HG02970 (cell line): ENCODE data around the gene WDR12.
"Not testable (repeated sequence)": the region's sequence is repeated elsewhere in the genome, so short reads cannot be mapped to it uniquely, and the experiment has no call there.

Source experiments
- ATAC-seq: cut with Tn5 transposase; IDR thresholded peaks from one replicate; pipeline ENCODE4 v1.9.1; 2021; ENCODE audit warnings: mild to moderate bottlenecking, moderate library complexity, moderate number of reproducible peaks; ENCODE audit not compliant: unreplicated experiment, low FRiP score

WDR12 gene

GRCh38 chr2:202905507-202905906, 6.0 kb downstream of the WDR12 start:
- ATAC-seq = not testable (repeated sequence)

GRCh38 chr2:202885190-202885589, 26.3 kb downstream of the WDR12 start:
- no peak for ATAC-seq

- no peak for ATAC-seq
Observed at GRCh38 chr2:202883987-202884675, 27.3 kb downstream of the WDR12 start.

- no peak for ATAC-seq
Observed at GRCh38 chr2:202881570-202881969, 29.9 kb downstream of the WDR12 start.

GRCh38 chr2:202877699-202878098, 33.8 kb downstream of the WDR12 start:
- ATAC-seq = no peak

GRCh38 chr2:202871300-202872141, 40.0 kb downstream of the WDR12 start, which contains the start of gene ICA1L:
ICA1L (minus strand) TSS chr2:202871766; CDS start chr2:202829009, 42,757 bp downstream.
- peak; percentile 52 for ATAC-seq

GRCh38 chr2:202870431-202871299, 40.8 kb downstream of the WDR12 start:
- ATAC-seq = peak; percentile 68

- no peak for ATAC-seq
Observed at GRCh38 chr2:202861987-202862386, 49.5 kb downstream of the WDR12 start.

- no peak for ATAC-seq
Observed at GRCh38 chr2:202858601-202859000, 52.9 kb downstream of the WDR12 start.

- not testable (repeated sequence) for ATAC-seq
Observed at GRCh38 chr2:202849343-202849742, 62.1 kb downstream of the WDR12 start.

- no peak for ATAC-seq
Observed at GRCh38 chr2:202848813-202849212, 62.7 kb downstream of the WDR12 start.

- no peak for ATAC-seq
Observed at GRCh38 chr2:202847693-202848524, 63.6 kb downstream of the WDR12 start.

- no peak for ATAC-seq
Observed at GRCh38 chr2:202844656-202845055, 66.8 kb downstream of the WDR12 start.

GRCh38 chr2:202842690-202843089, 68.8 kb downstream of the WDR12 start:
- ATAC-seq = no peak

- ATAC-seq = no peak
Observed at GRCh38 chr2:202841090-202841867, 70.2 kb downstream of the WDR12 start.

- ATAC-seq = no peak
Observed at GRCh38 chr2:202831242-202832220, 79.9 kb downstream of the WDR12 start.

GRCh38 chr2:202824901-202825300, 86.6 kb downstream of the WDR12 start:
- ATAC-seq = no peak
